Panc1 (cell line): ENCODE data around the gene MLLT10.

ENCODE experiments used
- POLR2AphosphoS5 ChIP-seq: IDR thresholded peaks from 2 replicates; pipeline ENCODE4 v1.6.1; 2012; ENCODE audit warnings: mild to moderate bottlenecking, low read depth, low read length, moderate library complexity
- TF ChIP-seq, protein P1 (sequence below): fragments of 450-650 bp; IDR thresholded peaks from 2 replicates; pipeline ENCODE4 v1.5.1; 2017; ENCODE audit warnings: mild to moderate bottlenecking

DNA sequence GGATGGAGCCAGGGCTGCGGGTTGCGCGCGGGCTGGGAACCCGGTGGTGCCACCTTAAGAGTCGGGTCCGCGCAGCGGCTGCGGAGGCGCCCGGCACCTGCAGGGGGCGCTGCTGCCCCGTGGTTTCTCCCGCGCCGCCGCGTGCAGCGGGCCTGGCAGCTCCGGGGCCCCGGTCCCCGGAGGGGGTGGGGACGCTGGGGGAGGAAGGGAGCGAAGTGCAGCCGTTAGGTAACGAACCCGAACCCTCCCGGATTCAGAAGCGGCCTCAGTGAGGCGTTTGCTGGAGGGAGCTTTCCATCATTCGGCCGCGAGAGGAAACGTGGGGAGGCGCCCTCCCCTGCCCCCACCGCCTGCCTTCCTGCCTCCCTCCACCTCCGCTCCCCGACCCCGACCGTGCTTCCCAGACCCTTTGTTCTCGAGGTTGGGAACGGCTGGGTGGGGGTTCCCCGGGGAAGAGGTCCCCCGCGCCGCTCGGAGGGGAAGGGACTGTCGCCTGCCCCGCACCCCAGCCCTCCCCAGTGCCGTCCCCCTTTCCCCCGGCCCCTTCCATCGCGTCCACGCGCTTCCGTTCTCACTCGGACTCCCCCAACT lies 38.2 kb upstream of the MLLT10 start:
- TF ChIP-seq, protein P1, sequence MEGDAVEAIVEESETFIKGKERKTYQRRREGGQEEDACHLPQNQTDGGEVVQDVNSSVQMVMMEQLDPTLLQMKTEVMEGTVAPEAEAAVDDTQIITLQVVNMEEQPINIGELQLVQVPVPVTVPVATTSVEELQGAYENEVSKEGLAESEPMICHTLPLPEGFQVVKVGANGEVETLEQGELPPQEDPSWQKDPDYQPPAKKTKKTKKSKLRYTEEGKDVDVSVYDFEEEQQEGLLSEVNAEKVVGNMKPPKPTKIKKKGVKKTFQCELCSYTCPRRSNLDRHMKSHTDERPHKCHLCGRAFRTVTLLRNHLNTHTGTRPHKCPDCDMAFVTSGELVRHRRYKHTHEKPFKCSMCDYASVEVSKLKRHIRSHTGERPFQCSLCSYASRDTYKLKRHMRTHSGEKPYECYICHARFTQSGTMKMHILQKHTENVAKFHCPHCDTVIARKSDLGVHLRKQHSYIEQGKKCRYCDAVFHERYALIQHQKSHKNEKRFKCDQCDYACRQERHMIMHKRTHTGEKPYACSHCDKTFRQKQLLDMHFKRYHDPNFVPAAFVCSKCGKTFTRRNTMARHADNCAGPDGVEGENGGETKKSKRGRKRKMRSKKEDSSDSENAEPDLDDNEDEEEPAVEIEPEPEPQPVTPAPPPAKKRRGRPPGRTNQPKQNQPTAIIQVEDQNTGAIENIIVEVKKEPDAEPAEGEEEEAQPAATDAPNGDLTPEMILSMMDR = peak; percentile 92
- TF ChIP-seq POLR2AphosphoS5 = peak; percentile 87
